ENCODE measurements around the gene TCERG1L.

Gene TCERG1L

DNA sequence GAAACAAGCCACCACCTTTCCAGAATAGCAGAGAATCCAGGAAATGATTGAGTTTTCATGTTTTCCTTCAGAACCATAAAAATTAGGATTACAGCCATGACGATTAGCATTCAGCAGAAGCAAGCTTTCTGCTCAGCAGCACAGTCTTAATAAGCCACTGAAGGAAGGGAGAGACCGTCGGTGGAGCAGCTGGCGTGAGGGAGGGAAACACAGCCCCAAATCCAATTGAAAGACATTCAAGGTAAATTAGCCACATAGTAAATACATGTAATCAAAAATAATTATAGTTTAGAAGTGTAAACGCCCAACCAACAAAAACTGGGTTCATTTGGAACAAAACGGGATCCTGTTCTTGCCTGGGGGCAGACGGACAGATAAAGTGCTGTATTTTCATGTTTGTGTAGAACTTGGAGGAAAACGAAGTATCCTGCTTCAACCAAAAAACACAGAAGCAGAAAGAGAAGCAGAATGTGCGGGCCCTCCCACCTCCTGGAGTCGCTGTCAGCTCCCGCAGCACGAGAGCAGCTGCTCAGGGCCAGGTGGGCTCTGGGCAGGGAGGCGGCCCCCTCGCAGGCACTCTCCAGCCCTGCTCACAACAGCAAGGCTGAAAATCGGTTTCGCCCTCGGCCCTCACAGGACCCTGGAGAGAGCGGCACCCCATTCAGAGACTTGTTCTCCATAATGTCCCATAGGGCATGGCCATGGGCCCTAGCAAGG lies 84.9 kb downstream of the TCERG1L start:
- DNase-seq, result no peak

DNA sequence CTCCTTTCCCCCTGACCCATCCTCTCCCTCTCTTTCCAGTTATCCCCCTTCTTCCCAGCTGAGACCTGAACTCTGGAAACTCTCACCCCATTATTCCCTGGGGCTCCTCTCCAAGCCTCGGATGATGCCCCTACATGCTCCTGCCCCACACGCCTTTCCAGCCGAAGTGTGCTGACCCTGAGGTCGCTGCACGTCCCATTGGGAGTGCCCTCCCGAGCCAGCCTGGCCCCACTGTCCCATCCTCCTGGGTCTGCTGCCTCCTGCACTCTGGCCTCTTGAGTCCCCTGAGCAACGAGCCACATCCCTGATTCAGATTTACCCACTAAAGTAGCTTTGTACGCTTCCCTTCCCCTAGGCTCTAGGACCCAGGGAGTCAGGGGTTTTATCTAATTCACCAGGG lies 87.4 kb downstream of the TCERG1L start:
- DNase-seq, result no peak

DNA sequence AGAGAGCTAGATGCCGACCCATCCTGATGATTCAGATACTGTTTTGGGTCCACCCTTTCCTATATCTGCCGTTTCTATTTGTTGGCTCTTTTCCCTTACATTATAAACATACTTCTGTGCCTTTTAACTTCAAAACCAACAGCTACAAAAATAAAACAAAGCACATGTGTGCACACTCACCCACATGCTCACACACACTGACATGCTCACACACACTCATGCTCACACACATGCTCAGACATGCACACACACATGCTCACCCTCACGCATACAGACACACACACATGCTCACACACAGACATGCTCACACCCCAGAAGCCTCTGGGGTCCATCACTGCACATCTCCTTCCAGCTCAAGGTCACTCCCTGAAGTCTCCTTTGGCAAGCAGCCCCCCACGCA lies 88.1 kb downstream of the TCERG1L start:
- DNase-seq, result no peak

DNA sequence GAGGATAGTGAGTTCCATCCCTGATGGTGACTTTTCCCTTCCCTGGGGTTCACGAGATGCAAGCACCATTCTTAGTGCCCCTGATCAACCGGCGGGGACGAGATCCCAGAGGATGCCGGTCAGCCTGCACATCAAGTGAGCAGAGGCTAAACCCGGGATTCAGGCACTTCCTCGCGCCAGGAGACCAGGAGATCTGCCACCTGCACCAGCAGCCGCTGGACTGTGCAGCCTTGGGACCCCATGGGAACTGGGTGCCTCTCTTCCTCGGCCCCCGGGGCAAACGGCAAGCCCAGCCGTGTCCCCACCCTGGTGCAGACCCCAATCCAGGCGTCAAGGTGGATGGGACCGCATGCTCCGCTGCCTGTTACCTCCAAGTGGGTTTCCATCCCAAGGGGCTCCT lies 88.5 kb downstream of the TCERG1L start:
- no peak for DNase-seq

DNA sequence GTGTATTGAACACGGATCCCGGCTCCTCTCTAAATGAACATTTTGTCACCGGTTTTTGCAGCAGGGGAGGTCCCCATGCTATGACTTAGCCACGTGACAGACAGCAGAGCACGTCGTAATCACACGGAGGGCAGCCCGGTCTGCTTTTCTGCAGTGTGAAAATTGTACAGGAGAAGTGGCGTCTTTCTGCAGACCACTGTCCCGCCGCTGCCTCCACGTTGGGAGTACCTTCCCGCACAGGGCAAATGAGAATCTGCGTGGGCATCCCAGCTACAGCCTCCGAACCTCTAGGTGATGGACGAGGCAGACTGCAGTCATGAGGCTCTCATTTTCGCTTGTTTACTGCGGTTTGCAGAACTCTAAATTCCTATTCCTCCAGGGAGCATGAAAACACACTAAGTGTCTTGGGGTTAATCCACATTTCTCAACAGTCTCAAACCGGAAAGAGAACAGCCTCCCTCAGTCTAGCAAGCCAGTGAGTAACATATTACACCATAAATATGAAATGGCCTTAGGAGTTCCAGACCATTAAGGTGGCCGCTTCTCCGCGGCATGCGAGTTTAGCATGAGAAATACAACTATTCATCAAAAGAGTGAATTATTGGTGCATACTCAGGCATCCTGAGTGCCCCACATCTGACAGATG lies 89.8 kb downstream of the TCERG1L start:
- DNase-seq, result no peak

DNA sequence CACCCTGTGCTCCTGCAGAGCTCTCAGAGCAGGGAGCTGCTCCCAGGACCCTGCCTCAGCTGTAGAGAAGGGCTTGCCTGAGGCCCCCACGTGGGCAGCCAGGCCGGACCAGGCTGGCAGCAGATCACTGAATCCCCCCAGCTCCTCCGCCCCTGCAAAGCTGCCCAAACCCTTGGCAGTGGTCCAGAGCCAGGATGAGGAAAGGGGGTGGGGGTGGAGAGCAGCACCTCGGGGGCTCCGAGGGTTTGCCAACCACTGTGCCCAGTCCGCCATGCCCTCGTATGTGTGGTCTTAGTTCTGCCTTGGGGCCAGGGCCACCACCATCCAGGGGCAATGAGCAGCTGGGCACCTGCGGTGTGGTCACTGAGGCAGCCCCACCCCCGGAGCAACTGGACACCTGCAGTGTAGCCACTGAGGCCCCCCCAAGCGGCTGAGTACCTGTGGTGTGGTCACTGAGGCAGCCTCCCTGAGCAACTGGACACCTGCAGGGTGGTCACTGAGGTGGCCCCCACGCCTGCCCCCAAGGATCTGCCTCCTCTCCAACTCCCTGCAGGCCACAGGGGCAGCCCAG lies 90.8 kb downstream of the TCERG1L start:
- DNase-seq, result no peak

DNA sequence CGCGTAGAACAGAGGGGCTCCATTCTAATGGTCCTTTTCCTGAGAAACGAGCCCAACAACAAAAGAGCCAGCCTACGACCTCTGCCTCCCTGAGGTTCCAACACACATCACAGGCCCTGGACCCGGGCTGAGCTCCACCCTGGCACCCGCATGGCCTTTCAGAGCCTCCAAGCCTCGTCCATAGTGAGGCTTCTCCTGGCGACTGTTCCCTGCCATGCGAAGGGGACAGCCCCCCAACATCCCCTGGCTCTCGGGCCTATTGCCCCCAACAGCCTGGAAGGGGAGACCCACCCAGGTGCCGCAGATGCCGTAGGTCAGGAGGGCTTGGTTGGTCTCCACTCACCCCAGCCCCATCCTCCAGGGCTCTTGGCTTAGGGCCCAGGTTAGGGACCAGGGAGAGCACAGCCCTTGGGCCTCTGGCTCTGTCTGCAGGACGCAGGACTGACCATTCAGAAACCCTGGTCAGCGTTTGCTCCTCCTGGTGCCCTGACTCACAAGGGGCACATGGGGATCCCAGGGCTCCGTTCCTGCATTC lies 91.5 kb downstream of the TCERG1L start:
- DNase-seq, result no peak

DNA sequence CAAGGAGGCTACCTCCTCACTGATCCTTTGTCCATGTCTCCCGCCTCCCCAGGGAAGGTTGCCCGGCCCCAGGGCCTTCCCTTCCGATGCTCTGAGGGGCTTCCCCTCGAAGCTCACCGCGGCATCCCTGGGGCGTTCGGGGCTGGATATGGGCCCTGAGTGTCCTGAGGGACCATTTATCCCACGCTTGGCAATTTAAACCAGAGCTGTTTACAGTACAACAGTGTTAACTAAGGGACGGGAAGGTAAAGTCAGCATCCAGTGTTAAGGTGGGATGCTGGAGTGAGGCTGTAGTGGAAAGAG lies 92.0 kb downstream of the TCERG1L start:
- DNase-seq, result no peak

DNA sequence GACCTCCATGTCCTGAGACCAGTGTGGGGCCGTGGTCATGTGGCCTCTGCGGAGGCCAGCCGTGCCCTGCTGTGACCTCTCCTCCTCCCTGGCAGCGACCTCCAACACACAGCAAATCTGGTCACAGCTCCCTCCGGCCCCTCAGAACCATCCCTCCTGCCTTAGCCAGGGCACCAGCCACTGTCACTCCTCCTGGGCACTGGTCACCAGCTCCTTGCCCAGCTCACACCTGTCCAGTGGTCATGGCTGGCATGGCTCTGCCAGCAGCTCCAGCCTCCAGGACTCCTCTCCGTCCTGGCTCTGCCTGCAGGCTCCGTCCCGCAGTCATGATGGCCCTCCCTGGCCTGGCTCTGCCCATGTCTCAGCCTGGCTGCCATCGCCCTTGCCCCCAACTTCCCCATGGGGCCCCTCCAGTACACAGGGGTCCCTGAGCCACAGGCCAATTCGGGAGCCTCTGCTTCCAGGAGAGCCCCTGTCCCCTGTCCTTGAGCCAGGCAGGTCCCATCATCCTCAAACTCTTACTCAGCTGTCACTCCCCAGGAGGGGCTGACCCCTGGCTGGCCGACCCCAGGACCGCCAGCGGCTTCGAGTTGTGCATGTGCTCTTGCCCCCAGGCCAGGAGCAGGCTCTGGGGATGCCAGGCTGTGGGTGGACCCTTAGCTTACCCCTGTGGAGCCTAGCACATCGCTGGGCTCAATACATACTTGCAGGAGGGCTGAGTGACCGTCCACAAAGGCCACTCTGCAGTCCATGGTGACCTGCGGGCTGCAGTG lies 92.5 kb downstream of the TCERG1L start:
- DNase-seq, result no peak

DNA sequence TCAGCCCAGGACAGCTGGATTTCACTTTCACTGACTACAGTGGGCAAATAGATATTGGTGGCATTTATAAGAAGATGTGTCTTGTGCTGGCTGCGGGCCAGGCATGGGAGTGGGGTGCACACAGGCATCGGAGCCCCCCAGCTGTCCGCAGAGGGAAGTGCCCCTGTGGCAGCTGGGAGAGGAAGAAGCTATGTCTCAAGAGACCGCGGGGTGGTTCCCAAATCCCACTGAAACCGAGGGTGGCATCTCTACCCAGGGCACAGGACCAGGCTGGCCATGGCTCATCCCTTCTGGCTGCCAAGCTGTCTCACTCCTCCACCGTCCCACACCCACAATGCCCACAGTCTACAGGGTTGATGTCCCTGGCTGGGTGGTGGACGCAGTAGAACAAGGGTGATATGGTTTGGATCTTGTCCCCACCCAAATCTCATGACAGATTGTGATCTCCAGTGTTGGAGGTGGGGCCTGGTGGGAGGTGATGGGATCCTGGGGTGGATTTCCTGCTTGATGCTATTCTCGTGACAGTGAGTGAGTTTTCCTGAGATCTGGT lies 94.8 kb downstream of the TCERG1L start:
- no peak for DNase-seq

DNA sequence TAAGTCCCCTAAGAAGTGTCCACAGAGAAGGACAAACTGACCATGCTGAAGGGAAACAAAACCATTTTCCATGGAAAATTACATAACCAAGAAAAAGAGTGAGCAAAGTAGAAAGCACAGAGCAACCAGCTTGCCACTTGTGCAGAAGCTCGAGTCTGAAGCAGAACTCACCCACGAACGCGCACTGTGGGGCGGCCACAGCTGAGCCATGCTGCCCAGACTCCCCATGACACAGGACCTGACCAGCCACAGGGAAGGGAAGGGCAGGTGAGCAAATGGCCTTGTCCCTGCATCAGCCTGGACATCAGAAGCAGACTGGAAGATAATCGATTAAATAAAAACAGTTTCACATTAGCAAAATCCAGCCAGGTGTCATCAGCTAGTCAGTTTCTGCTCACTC lies 95.7 kb downstream of the TCERG1L start:
- no peak for DNase-seq

DNA sequence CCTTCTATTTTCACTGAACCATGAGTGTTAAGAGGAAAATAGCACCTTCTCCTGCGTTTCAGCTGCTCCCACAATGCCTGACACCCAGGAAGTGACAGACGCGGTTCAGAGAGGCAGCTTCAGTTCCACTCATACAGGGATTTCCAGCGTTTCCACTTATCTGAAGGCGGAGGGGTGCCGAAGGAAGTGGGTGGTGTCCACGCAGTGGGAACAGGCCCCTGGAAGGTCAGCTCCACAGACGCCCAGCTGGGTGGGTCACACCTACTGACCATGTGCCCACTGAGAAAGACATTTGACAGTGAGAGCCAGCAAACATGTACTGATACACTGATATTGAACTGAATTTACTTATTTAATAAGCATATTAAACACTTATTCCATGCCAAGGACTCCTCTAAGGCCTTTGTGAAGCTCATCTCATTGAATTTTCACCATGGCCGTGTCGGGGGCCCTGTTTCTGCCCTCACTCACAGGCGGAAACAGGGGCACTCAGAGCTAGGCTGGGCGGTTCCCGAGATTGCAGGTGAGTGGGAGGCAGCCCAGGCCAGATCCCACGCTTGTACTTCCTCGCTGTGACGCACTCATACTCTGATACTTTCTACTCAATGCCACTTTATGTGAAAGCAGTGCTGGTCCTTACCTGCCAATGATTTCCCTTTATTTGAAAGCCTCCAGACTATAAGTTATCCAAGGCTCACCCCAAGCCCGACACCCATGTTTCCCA lies 96.8 kb downstream of the TCERG1L start:
- no peak for DNase-seq

DNA sequence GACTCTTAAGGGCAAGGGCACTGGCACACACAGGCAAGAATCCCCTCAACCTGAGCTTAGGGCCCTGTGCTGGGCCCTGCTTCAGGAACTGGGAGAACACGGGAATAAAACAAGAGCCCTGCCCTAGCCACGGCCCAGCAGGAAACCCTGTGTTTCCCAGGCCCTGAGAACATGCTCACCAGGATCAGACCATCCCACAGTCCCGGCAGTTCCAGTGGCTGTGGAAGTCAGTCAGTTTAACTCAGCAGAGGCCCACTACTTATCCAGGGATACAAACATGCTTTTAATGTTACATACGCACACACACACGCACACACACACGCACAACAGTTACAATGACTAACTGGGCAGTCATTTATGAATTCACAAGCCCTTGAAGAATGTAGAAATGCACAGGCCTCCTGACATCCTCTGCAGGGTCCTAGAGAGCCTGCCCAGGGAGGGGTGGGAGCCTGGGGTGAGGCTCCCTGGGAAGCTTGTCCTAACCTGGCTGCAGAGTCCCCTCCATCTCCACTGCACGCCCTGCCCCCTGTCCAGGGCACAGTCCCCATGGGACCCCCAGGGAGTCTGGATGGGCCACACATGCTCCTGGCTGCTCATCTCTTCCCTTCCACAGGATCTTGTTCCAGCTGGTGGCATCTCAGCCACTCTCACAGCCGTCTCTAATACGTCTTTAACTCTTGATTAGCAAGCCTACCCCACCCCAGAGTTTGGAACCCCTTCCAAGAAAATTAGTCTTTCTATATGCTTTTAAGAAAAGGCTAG lies 97.6 kb downstream of the TCERG1L start:
- DNase-seq, result no peak

DNA sequence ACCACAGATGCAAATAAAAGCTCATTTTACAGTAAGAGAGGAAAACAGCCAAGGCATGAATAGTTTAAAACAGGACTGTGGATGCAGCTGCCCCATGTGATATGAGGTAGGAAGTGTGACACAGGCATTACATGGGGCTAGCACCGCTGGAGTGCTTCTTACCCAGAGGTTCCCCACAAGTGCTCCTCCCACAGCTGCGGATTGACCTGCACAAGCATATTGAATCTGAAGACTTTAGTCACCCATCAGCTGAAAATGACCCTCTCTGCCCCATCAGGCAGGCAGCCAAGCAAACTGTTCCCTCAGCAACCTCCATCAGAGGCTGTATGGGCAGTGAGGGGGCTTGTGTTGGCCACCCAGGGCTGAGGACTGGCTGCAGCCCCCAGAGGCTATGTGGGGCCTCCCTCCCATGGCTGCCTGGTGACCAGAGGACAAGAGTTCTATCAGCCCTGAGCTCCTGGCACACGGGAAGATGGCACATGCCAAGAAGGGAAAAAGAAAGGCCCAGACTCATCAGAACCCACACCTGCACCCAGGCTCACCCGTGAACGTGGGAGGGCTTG lies 98.7 kb downstream of the TCERG1L start:
- DNase-seq, result no peak

DNA sequence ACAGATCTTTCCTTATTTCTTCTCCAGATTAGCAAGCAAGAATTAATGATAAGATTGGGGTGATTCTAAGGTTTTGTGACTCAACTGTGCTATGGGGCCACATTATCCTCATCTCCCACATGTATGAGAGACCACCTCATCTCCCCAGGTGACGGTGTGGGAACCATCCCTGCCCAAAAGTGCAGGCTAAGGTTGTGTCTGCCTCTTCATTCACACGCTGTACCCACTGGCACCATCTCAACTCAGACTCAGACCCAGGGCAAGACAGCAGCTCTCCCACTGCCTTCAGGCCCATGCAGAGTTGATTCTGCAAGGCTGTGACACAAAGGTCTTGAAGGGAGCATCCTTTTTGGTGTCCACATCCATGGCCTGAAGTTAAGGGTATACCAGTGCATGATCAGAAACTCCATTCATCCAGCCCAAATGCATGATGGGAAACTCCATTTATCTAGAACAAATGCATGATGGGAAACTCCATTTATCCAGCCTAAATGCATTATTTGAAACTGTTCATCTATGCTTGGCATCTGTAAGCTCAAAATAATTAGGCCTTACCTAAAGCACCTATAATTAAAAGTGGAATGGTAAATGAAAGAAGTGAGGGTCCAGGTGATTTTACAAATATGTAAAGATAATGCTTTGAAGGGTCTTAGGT lies 99.4 kb downstream of the TCERG1L start:
- no peak for DNase-seq

DNA sequence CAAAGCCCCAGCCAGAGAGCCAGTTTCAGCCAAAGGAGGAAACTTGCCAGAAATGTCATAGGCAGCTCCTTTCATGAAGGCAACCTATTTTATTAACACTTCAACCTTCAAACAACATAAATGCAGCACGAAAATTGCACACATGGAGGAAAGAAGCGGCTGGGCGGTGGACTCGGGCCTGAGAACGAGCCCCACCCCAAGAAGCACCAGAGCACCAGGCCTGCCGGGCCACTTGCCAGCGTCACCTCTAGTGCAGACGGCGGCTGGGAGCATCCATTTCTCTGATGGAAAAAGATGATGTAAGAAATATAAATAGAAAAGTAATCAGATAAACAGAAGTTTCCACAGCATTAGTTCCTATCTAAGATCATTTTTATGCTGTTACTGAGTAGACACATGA lies 100.0 kb downstream of the TCERG1L start:
- no peak for DNase-seq

DNA sequence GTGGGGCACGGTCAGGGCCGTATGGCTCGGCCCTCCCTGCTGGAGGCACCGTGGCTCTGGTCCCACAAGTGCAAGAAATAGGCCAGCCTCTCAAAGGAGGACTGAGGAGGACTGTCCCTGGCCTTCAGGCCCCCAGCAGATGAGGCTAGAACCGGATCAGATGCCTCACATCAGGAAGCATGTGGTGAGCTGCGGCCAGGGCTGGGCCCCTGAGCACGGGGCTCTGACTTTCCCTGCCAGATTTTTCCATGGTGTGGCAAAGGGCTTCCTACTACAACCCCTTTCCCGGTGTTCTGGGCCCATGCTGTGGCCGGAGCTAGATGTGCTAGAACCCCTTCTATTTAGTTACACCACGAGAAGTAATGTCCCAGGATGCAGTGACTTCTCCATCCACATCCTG lies 100.4 kb downstream of the TCERG1L start:
- DNase-seq, result no peak

DNA sequence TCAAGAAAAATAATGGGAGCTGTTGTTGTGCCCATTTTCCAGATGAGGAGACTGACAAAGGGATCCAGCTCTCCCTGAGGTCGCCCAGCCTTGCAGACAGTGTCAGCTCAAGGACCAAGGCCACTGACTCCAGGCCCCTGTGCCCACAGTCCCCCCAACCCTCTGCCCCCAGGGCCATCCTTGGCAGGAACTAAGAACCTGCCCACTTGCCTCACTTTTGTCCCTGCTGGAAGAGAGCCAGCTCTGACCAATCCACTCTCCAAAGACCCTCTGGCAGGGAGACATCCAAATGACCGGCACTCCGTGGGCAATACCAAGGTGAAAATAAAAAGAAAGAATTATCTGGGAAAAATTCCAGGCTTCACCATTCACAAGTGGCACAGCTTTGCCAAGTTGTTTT lies 101.3 kb downstream of the TCERG1L start:
- no peak for DNase-seq

DNA sequence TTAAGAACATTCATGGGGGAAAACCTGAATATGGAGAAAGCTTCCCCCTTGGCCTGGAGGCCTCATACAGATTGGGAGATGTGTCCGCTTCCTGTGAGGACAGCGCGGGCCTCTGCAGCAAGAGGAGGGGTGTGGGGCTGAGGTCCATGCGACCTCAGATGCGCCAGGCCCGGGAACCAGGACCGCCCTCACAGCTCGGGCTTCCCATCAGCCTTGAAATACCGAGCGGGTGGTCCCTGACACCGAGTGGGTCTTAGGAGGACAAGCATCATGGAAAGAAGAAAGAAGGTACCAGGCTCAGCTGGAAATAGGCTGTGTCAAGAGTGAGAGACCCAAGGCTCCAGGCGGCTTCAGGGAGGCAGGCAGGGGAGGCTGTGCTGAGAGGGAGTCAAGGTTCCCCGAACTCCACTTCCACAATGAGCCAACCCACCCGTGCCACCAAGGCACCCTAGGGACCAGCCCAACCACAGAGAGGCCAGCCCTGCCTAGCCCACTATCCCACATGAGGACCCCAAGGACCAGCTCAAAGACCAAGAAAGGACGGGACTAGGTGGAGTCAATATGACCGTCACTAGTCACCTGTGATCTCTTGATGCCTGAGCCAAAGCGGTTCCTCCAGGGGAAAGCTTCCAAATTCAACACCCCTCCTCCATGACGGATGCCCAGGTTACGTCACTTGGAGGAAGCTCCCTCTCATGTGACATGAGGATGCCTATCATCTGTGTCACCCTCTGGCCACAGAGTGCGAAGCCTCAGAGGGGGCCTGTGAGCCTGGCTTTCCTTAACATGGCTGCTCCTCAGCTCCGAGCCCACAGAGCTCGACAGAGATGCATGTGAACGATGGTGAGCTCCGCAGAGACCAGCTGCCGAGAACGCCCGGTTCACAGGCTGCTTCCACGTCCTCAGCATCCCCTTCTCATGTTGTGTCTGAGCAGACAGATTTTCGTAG lies 103.7 kb downstream of the TCERG1L start:
- no peak for DNase-seq

DNA sequence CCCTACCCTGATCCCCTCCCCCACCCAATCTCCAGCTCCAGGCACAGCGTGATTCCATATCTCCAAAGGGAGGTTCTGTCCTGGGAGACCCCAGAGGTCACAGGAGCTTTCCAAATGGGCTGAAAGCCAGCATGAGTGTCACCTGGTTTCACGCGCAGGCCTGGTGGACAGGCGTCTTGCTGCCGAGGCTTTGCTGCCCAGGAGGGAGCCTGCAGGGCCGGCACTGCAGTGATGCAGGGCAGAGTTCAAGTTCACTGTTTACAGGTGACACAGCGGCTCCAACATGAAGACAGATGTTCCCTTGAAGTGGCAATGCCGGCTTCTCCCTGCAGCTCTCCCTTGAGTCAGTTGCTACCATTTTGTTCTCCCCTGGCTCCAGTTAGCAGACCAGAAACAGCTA lies 104.3 kb downstream of the TCERG1L start:
- no peak for DNase-seq
